PC-3 (cell line): ENCODE data around the gene WDR45B.
"Not testable (repeated sequence)": the region's sequence is repeated elsewhere in the genome, so short reads cannot be mapped to it uniquely, and the experiment has no call there.

Experiments
- EZH2 ChIP-seq: fragments of 300-600 bp; sonication (generic); IDR thresholded peaks from one replicate; pipeline ENCODE4 v1.6.1; 2017; ENCODE audit warnings: antibody characterized with exemption, mild to moderate bottlenecking, low read length; ENCODE audit not compliant: unreplicated experiment
- EZH2phosphoT487 ChIP-seq: fragments of 300-600 bp; sonication (generic); IDR thresholded peaks from 2 replicates; pipeline ENCODE4 v1.6.1; 2018; ENCODE audit warnings: mild to moderate bottlenecking, antibody characterized with exemption, low read length, borderline replicate concordance
- TF ChIP-seq, protein P1 (sequence below): fragments of 300-600 bp; sonication (generic); conservative IDR thresholded peaks from 2 replicates; pipeline ENCODE4 v1.5.1; 2017; ENCODE audit warnings: antibody characterized with exemption, low read depth, mild to moderate bottlenecking, low read length

DNA sequence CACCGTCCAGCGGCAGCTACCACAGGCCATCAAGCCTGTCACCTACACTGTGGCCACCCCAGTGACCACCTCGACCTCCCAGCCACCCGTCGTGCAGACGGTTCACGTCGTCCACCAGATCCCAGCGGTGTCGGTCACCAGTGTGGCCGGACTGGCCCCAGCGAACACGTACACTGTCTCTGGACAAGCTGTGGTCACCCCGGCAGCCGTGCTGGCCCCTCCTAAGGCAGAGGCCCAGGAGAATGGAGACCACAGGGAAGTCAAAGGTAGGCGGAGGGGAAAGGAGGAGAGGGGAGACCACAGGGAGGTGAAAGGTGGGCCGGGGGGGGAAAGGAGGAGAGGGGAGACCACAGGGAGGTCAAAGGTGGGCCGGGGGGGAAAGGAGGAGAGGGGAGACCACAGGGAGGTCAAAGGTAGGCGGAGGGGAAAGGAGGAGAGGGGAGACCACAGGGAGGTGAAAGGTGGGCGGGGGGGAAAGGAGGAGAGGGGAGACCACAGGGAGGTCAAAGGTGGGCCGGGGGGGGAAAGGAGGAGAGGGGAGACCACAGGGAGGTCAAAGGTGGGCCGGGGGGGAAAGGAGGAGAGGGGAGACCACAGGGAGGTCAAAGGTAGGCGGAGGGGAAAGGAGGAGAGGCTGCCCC is 62.2 kb downstream of the WDR45B start:
- TF ChIP-seq, protein P1, sequence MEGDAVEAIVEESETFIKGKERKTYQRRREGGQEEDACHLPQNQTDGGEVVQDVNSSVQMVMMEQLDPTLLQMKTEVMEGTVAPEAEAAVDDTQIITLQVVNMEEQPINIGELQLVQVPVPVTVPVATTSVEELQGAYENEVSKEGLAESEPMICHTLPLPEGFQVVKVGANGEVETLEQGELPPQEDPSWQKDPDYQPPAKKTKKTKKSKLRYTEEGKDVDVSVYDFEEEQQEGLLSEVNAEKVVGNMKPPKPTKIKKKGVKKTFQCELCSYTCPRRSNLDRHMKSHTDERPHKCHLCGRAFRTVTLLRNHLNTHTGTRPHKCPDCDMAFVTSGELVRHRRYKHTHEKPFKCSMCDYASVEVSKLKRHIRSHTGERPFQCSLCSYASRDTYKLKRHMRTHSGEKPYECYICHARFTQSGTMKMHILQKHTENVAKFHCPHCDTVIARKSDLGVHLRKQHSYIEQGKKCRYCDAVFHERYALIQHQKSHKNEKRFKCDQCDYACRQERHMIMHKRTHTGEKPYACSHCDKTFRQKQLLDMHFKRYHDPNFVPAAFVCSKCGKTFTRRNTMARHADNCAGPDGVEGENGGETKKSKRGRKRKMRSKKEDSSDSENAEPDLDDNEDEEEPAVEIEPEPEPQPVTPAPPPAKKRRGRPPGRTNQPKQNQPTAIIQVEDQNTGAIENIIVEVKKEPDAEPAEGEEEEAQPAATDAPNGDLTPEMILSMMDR: not testable (repeated sequence)
- TF ChIP-seq EZH2, EZH2phosphoT487: not testable (repeated sequence)
